GM12878 (cell line): ENCODE results near the gene ATXN1. TPM values are rescaled to one million over a fixed set of nuclear protein-coding genes. Genes with fewer than 3 reads are reported as not detected.

Source experiments
- ATAC-seq: fragments of 200-7000 bp; cut with Tn5 transposase; 3 replicates; pipeline ENCODE4 v1.9.1; 2020; ENCODE audit warnings: mild to moderate bottlenecking, moderate library complexity
- BruUV-seq: library from RNA; stranded (reverse); fragments of 400-500 nt; replicated peaks from 2 replicates; lab custom pipeline; 2021; lab: Mats Ljungman, UMichigan
- CTCF ChIA-PET: fragments of 300-600 bp; sonication (Branson Sonifier 250); formaldehyde crosslinking; extraction: SDS; loops from one replicate; lab custom pipeline; 2021; ENCODE audit warnings: inconsistent platforms; lab: Yijun Ruan, JAX
- POLR2A ChIA-PET: fragments of 350-600 bp; formaldehyde crosslinking; extraction: SDS; loops from one replicate; lab custom pipeline; 2021; ENCODE audit warnings: inconsistent platforms; lab: Charles Lee
- RAD21 ChIA-PET: fragments of 300-600 bp; sonication (Branson Sonifier 250); formaldehyde crosslinking; loops from one replicate; lab custom pipeline; 2023; ENCODE audit warnings: antibody characterized with exemption; ENCODE audit not compliant: unreplicated experiment; lab: Charles Lee
- SMC1A ChIA-PET: fragments of 300-600 bp; sonication (Branson Sonifier 250); formaldehyde crosslinking; loops from one replicate; lab custom pipeline; 2023; ENCODE audit not compliant: unreplicated experiment, uncharacterized antibody; lab: Charles Lee
- DNase-seq: peaks from one replicate; pipeline ENCODE4 v3.0.0-alpha.2; 2011; ENCODE audit warnings: low read depth, low spot score
- FAIRE-seq: peaks from 3 replicates; lab custom pipeline; 2011; peaks lifted over from hg19 to GRCh38; lab: Jason Lieb, UNC
- H2AFZ ChIP-seq: 2 replicates; pipeline ENCODE4 v1.6.0; 2011; ENCODE audit warnings: low read depth, low read length, control low read depth; ENCODE audit not compliant: control insufficient read depth
- H3K27ac ChIP-seq: 2 replicates; pipeline ENCODE4 v1.5.1; 2011; ENCODE audit warnings: control low read depth; ENCODE audit not compliant: control insufficient read depth, insufficient read depth
- H3K27me3 ChIP-seq, 2 experiments: replicated peaks in 1 of 2; 2 replicates each; pipeline versions ENCODE4 v1.6.0 to v1.6.1; 2011; ENCODE audit warnings: low read length in 1 of 2; ENCODE audit not compliant: control insufficient read depth in 2 of 2, insufficient read depth in 2 of 2
- H3K36me3 ChIP-seq, 2 experiments: 2 replicates each; pipeline ENCODE4 v1.5.1; 2011; ENCODE audit warnings: low read length in 1 of 2; ENCODE audit not compliant: control insufficient read depth in 2 of 2, insufficient read depth in 2 of 2
- H3K4me1 ChIP-seq: 2 replicates; pipeline ENCODE4 v1.6.1; 2011; ENCODE audit warnings: mild to moderate bottlenecking, low read length, moderate library complexity, mixed read lengths; ENCODE audit not compliant: control insufficient read depth, insufficient read depth
- H3K4me2 ChIP-seq: 2 replicates; pipeline ENCODE4 v1.6.0; 2011; ENCODE audit warnings: control low read depth; ENCODE audit not compliant: control insufficient read depth, insufficient read depth
- H3K4me3 ChIP-seq: fragments of 200-600 bp; sonication (generic); 2 replicates; pipeline ENCODE4 v1.5.1; 2016
- H3K79me2 ChIP-seq: 2 replicates; pipeline ENCODE4 v1.6.0; 2011; ENCODE audit warnings: low read length; ENCODE audit not compliant: control insufficient read depth, insufficient read depth
- H3K9ac ChIP-seq: 2 replicates; pipeline ENCODE4 v1.8.0; 2011; ENCODE audit warnings: low read length, control low read depth, mixed read lengths; ENCODE audit not compliant: control insufficient read depth, insufficient read depth
- H3K9me3 ChIP-seq: replicated peaks from 3 replicates; pipeline ENCODE4 v1.5.1; 2011; ENCODE audit warnings: mild to moderate bottlenecking, low read length; ENCODE audit not compliant: control insufficient read depth, insufficient read depth
- H4K20me1 ChIP-seq: 2 replicates; pipeline ENCODE4 v1.6.0; 2011; ENCODE audit not compliant: control insufficient read depth, insufficient read depth
- CHD1 ChIP-seq: IDR thresholded peaks from 2 replicates; pipeline ENCODE4 v1.6.1; 2012; ENCODE audit warnings: low read depth, low read length, improper control_type of control experiment
- CREM ChIP-seq: IDR thresholded peaks from 2 replicates; pipeline ENCODE4 v1.6.1; 2014; ENCODE audit warnings: antibody characterized with exemption, low read depth
- EED ChIP-seq: sonication (generic); IDR thresholded peaks from 2 replicates; pipeline ENCODE4 v1.6.1; 2016; ENCODE audit warnings: antibody characterized with exemption, low read depth
- HDAC2 ChIP-seq: fragments of 200-600 bp; sonication (generic); IDR thresholded peaks from 2 replicates; pipeline ENCODE4 v1.6.1; 2017
- JUND ChIP-seq: IDR thresholded peaks from 2 replicates; pipeline ENCODE4 v1.6.1; 2012; ENCODE audit warnings: low read depth, mild to moderate bottlenecking, low read length, improper control_type of control experiment, moderate library complexity
- PML ChIP-seq: IDR thresholded peaks from 2 replicates; pipeline ENCODE4 v1.6.1; 2012; ENCODE audit warnings: low read length, inconsistent platforms
- RUNX3 ChIP-seq: IDR thresholded peaks from 2 replicates; pipeline ENCODE4 v1.6.1; 2012; ENCODE audit warnings: low read length, inconsistent platforms
- ZBTB11 ChIP-seq: fragments of 450-650 bp; formaldehyde crosslinking; IDR thresholded peaks from 2 replicates; pipeline ENCODE4 v1.5.0; 2022; ENCODE audit warnings: mild to moderate bottlenecking, missing genetic modification characterization
- WGBS: methylation state at CpG from one replicate; pipeline ENCODE4 v1.1.6; 2016; ENCODE audit warnings: low lambda C conversion rate; ENCODE audit not compliant: insufficient replicate concordance, insufficient coverage; ENCODE audit errors: missing lambda C conversion rate; 5-methylcytosine and 5-hydroxymethylcytosine counted together
- in situ Hi-C: fragments of 300-500 bp; cut with MboI; formaldehyde crosslinking; loops from 9 replicates; pipeline ENCODE4 v1.14.3; 2018; ENCODE audit warnings: mixed read lengths
- intact Hi-C: fragments of 100-400 bp; cut with micrococcal nuclease; formaldehyde crosslinking; loops from one replicate; pipeline ENCODE4 v1.14.2; 2022; ENCODE audit not compliant: unreplicated experiment
- polyA plus RNA-seq, 11 experiments: library from polyadenylated mRNA; depleted of rRNA in 4 of 11; unstranded in 6 of 11; stranded (reverse) in 5 of 11; fragments of >200 nt; fragmentation: Nextera tagmentation in 4 of 11; fragmentation: Illumina TruSeq in 1 of 11; extraction: Ambion mirVana in 4 of 11; extraction: Trizol in 1 of 11; gene quantifications; 1 replicate in 1 of 11; 2 replicates in 10 of 11; pipeline versions ENCODE4 v1.2.1 to v1.2.3, GENCODE V29; 2011 to 2016; ENCODE audit warnings: inconsistent platforms in 2 of 11, missing spikeins in 2 of 11, low read depth in 1 of 11
- total RNA-seq, 4 experiments: library from RNA; depleted of rRNA in 3 of 4; stranded (reverse); fragments of >200 nt in 3 of 4; fragmentation: Illumina TruSeq in 1 of 4; extraction: Trizol in 1 of 4; gene quantifications; 2 replicates each; pipeline versions ENCODE4 v1.2.1 to v1.2.3, GENCODE V29; 2013 to 2021

Gene ATXN1
- total and polyA plus RNA-seq, 10 of the 15 experiments (the other 5 are each of a cell fraction or from before 2014, with no cell fraction given), result 12.2 to 51.2 (median 20.5) TPM

- no peak for TF ChIP-seq ZBTB11 (CRISPR knock-in tag)
- no peak for TF ChIP-seq CHD1
- no peak for TF ChIP-seq PML
- TF ChIP-seq HDAC2, result no peak
- no peak; the same call in 1 of the 2 replicates for TF ChIP-seq CREM
These were observed 429.7 kb downstream of the ATXN1 start (continued) for GRCh38 chr6:16331384-16332174.

- TF ChIP-seq RUNX3 (peak; percentile 45; the same call in 1 of the 2 replicates), JUND (no peak), EED (no peak)
- H3K4me2 ChIP-seq, result no peak overlapping the region
- in situ Hi-C loops (no loop called here), intact Hi-C loops (no loop called here)
- H3K4me3 ChIP-seq, result no peak overlapping the region
- BruUV-seq, result no TSS peak
- H3K9ac ChIP-seq, result no peak overlapping the region
- FAIRE-seq (no peak), DNase-seq (no peak), ATAC-seq (no peak)
- peaks cover 12 to 31% of the 10 kb centered on the region in 2 experiments for H3K36me3 ChIP-seq
- no peaks in the 10 kb centered on the region; the same call in 1 of the 2 replicates for H3K79me2 ChIP-seq
- H3K4me1 ChIP-seq, result peaks cover 19% of the 10 kb centered on the region
- ChIA-PET RAD21 (interaction anchor here (1.4 to 5.5 kb wide), 2 partner anchors 43 to 757 kb away, joined by 3 to 40 read pairs; no protein-coding TSS in a partner anchor), SMC1A (interaction anchor here (0.6 to 2.4 kb wide), 3 partner anchors 16 to 43 kb away, joined by 3 to 15 read pairs (median 3); no protein-coding TSS in a partner anchor), CTCF (interaction anchor here (0.9 to 8.3 kb wide), 9 partner anchors 11 to 436 kb away, joined by 3 to 115 read pairs (median 3); partner anchors contain the start of gene ATXN1), POLR2A (no interaction called here)
- no peaks in the 10 kb centered on the region; the same call in 2 of the 3 replicates for H3K9me3 ChIP-seq
- H3K27me3 ChIP-seq, result no peaks in the 10 kb centered on the region
- H4K20me1 ChIP-seq, result no peaks in the 10 kb centered on the region
- H2AFZ ChIP-seq, result no peak overlapping the region
- no peak overlapping the region for H3K27ac ChIP-seq
- 27% methylated on average over 6 of the region's 6 CpGs for WGBS
These were observed 432.0 kb downstream of the ATXN1 start for GRCh38 chr6:16329233-16329632.
